Neural crest cell (in vitro differentiated cells): Measurements from ENCODE around the gene HES5. TPM values are rescaled to one million over a fixed set of nuclear protein-coding genes. Genes with fewer than 3 reads are reported as not detected.
A peak's percentile ranks its signal among the peaks of the same experiment; 100 is the strongest.

Experiments
- DNase-seq: peaks from one replicate; pipeline ENCODE4 v3.0.0; 2021; ENCODE audit warnings: low read depth, mixed read lengths, low spot score
- H3K27ac Mint-ChIP-seq: one replicate; pipeline ENCODE4 v1.8.0; 2021; ENCODE audit warnings: mild to moderate bottlenecking, mixed read lengths; ENCODE audit not compliant: unreplicated experiment
- H3K27me3 Mint-ChIP-seq: 2 replicates; pipeline ENCODE4 v1.8.0; 2021; ENCODE audit warnings: low read depth, mild to moderate bottlenecking, mixed read lengths
- H3K36me3 Mint-ChIP-seq: 2 replicates; pipeline ENCODE4 v1.8.0; 2021; ENCODE audit warnings: low read depth, mild to moderate bottlenecking, mixed read lengths
- H3K4me1 Mint-ChIP-seq: 2 replicates; pipeline ENCODE4 v1.8.0; 2021; ENCODE audit warnings: mixed read lengths
- H3K4me3 Mint-ChIP-seq: one replicate; pipeline ENCODE4 v1.8.0; 2021; ENCODE audit warnings: mild to moderate bottlenecking, mixed read lengths
- H3K9me3 Mint-ChIP-seq: 2 replicates; pipeline ENCODE4 v1.8.0; 2021; ENCODE audit warnings: mixed read lengths
- total RNA-seq: library from RNA; stranded (reverse); gene quantifications from 2 replicates; pipeline ENCODE4 v1.2.1, GENCODE V29; 2021
- TF ChIP-seq, protein P1 (sequence below): fragments of 200-600 bp; sonication (generic); conservative IDR thresholded peaks from 2 replicates; pipeline ENCODE4 v1.5.0; 2021; ENCODE audit warnings: antibody characterized with exemption, mild to moderate bottlenecking

HES5 gene
- total RNA-seq, 1 donor from 2014 or later = 92.2 TPM

DNA sequence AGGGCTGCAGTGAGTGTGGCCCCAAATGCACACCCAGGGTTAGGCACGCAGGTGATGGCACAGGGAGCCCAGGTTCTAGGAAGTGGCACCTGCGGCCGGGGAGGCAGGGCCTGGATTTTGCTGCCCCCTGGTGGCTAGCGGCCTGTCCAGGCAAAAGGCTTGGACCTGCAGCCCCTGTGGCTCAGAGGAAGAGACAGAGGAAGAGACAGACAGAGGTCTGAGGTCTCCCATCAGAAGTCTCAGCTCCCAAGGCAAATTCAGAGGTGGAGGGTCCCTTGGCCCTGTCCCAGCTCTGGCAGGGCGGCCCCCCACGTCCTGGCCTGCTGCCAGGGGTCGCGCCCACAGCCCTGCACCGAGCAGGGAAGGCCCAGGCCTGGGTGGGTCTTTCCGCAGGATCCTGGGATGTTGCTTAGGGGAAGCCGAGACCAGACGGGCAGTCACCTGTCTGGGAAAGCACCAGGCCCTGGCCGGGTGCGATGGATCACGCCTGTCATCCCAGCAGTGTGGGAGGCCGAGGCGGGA lies 18.1 kb upstream of the HES5 start:
- Mint-ChIP-seq H3K36me3 (no peaks in the 10 kb centered on the region), H3K27me3 (no peaks in the 10 kb centered on the region), H3K4me1 (peaks cover 29% of the 10 kb centered on the region), H3K9me3 (no peaks in the 10 kb centered on the region), H3K27ac (peak overlapping the region; percentile 86), H3K4me3 (peak overlapping the region; percentile 87)
- TF ChIP-seq, protein P1, sequence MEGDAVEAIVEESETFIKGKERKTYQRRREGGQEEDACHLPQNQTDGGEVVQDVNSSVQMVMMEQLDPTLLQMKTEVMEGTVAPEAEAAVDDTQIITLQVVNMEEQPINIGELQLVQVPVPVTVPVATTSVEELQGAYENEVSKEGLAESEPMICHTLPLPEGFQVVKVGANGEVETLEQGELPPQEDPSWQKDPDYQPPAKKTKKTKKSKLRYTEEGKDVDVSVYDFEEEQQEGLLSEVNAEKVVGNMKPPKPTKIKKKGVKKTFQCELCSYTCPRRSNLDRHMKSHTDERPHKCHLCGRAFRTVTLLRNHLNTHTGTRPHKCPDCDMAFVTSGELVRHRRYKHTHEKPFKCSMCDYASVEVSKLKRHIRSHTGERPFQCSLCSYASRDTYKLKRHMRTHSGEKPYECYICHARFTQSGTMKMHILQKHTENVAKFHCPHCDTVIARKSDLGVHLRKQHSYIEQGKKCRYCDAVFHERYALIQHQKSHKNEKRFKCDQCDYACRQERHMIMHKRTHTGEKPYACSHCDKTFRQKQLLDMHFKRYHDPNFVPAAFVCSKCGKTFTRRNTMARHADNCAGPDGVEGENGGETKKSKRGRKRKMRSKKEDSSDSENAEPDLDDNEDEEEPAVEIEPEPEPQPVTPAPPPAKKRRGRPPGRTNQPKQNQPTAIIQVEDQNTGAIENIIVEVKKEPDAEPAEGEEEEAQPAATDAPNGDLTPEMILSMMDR = peak; percentile 95
- DNase-seq = peak; percentile 75

- TF ChIP-seq, protein P1 = no peak
- DNase-seq = peak; percentile 24
- Mint-ChIP-seq H3K27me3 (no peaks in the 10 kb centered on the region), H3K4me1 (peaks cover 29% of the 10 kb centered on the region), H3K27ac (no peak overlapping the region), H3K4me3 (peak overlapping the region; percentile 87), H3K9me3 (no peaks in the 10 kb centered on the region), H3K36me3 (no peaks in the 10 kb centered on the region)
These were observed 17.4 kb upstream of the HES5 start for GRCh38 chr1:2547210-2548067.

- Mint-ChIP-seq H3K9me3 (no peaks in the 10 kb centered on the region), H3K4me3 (peak overlapping the region; percentile 87), H3K36me3 (no peaks in the 10 kb centered on the region), H3K27me3 (no peaks in the 10 kb centered on the region), H3K27ac (no peak overlapping the region), H3K4me1 (peaks cover 33% of the 10 kb centered on the region)
- TF ChIP-seq, protein P1 = peak; percentile 39
- DNase-seq = peak; percentile 47
These were observed 16.6 kb upstream of the HES5 start for GRCh38 chr1:2546515-2547209.

- Mint-ChIP-seq H3K36me3 (no peaks in the 10 kb centered on the region), H3K4me1 (peaks cover 40% of the 10 kb centered on the region), H3K9me3 (no peaks in the 10 kb centered on the region), H3K27me3 (no peaks in the 10 kb centered on the region), H3K4me3 (no peak overlapping the region), H3K27ac (no peak overlapping the region)
- TF ChIP-seq, protein P1 = no peak
- peak; percentile 78 for DNase-seq
These were observed 15.9 kb upstream of the HES5 start for GRCh38 chr1:2545754-2546514.
